Effector CD4-positive, alpha-beta T cell (primary cell): Measurements from ENCODE around the gene ANKRD6.
"Not testable (repeated sequence)": the region's sequence is repeated elsewhere in the genome, so short reads cannot be mapped to it uniquely, and the experiment has no call there.

ENCODE experiments used
- DNase-seq: peaks from one replicate; pipeline ENCODE4 v3.0.0-alpha.2; 2020

Gene ANKRD6

DNA sequence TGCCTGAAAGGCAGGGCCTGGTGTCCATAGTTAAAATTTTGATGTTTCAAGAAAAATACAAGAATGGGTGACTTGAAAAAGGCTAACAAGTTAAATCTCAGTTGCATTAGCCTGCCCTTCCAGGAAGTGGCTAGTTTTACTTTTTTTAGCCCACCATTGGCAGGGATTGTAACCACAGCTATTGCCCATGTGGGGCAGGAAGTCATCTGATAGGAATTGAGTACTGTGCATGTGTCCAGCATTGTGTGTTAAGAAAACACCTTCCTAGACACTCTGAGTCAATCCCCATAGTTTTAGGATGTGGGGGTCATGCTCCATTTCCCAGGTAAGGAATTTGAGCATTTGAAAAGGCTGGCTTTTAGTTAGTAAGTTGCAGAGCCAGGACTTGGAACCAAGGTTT is 178.7 kb downstream of the ANKRD6 start:
- no peak for DNase-seq

DNA sequence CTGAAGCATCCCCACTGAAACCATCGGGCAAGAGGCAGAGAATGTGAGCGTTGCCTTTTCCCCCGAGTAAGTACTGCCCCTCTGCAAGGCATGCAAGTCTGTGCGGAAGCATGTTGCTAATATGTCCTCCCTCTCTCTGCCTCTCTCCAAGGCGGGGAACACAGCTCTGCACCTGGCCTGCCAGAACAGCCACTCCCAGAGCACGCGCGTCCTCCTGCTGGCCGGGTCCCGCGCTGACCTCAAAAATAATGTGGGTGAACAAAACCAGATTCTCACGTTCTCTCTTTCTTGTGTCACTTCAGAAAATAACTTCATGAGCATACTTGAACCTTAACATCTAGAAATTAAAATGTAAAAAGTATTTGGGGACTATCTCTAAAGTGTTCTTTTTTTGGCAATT is 179.2 kb downstream of the ANKRD6 start:
- DNase-seq: no peak

DNA sequence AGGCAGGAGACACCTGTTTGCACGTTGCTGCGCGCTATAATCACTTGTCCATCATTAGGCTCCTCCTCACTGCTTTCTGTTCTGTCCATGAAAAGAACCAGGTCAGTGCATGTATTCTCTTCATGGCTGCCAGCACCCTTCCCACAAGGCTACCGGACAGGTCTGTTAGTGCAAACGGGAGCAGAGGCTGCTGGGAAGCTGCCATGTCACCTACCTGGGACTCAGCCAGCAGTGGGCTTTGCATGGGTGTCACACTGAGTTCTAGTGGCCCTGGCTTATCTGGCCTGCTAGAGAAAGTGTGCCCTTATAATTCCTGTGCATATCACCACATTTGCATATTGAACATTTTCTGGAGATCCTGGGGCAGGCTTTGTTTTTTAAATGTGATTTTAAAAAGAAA is 180.8 kb downstream of the ANKRD6 start:
- DNase-seq: no peak

DNA sequence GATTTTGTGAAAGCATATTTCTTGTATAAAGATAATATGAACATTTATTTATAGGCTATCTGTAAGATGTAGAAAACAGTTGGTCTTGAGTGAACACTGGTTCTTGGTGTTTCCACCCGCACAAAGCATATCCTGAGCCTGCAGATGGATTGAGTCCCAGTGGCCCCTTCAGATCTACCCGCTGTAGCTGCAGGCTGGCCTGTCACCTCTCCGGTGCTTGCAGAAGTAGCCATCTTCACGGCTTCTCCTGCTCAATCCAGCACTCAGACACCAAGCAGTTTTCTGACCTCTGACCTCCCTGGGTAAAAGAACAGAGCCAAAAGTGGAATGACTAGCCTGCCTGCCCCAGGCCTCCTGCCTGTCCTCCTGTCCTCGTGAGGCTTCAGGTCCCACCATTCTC is 182.9 kb downstream of the ANKRD6 start:
- no peak for DNase-seq

DNA sequence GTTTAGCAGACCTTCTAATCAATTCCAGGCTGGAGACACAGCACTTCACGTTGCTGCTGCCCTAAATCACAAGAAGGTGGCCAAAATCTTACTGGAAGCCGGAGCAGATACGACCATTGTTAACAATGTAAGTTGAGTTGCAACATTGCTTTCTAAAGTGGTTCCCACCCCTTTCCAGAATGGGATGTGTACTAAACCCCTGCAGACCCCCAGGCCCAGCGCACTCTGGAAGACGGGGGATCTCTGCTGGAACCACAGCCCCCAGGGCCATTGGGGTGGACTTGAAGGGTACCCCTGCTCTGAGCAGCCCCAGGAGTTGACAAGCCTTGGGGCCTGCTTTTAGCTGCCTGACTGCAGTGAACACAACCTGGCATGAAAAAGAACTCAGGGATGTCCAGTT is 183.6 kb downstream of the ANKRD6 start:
- DNase-seq: no peak

DNA sequence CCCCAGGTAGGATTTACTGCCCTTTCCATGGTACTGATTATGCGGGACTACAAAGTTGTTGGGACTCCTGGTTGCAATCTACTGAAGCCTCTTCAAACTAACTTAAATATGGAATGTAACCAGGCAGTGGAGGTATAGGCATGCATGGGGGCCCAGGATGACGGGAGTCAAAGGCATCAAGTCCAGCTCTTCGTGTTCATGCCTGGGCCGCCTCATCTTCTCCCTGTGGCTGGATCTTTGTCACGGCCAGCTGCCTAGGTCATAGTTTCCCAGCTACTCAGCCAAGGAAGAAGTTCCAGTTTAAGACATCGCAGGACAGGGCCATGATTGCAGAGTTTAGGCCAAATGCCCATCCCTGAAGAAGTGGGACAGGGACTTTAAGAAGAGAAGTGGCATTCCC is 185.1 kb downstream of the ANKRD6 start:
- DNase-seq: no peak

DNA sequence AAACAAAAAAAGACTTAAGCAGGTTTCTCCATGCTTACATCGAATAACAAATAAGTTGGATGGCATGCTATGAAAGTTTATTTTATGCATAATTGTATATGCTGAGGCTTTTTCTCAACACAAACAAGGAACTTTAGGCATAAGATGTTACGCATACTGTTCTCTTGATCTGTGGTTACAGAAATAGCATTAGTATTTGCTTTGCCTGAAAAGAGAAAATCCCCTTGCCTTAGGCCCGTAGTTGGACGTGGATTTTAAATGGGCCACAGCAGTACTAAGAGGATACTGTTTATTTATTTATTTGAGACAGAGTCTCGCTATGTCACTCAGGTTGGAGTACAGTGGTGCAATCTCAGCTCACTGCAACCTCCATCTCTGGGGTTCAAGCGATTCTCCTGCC is 186.6 kb downstream of the ANKRD6 start:
- DNase-seq: no peak

DNA sequence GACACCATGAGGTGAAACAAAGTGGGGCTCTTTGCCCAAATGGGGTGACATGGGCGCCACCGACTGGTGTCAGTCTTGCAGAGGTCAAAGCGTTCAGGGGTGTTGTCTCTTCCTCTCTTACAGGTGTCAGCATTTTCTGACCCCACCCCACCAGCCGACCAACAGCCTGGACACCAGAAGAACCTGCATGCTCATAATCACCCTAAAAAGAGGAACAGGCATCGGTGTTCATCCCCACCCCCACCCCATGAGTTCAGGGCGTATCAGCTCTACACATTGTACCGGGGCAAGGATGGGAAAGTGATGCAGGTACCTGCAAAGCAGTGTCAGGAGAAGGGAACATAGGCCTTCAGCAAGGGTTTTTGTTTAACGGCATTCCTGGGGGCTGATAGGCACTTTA is 190.8 kb downstream of the ANKRD6 start:
- DNase-seq: no peak

DNA sequence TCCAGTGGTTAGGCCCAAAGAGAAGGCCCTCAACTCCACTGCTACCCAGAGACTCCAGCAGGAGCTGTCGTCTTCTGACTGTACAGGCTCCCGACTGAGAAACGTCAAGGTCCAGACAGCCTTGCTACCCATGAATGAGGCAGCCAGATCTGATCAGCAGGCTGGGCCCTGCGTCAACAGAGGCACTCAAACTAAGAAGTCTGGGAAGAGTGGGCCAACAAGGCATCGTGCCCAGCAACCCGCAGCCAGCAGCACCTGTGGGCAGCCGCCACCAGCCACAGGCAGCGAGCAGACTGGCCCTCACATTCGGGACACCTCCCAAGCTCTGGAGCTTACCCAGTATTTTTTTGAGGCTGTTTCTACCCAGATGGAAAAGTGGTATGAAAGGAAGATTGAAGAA is 197.5 kb downstream of the ANKRD6 start:
- DNase-seq: no peak

DNA sequence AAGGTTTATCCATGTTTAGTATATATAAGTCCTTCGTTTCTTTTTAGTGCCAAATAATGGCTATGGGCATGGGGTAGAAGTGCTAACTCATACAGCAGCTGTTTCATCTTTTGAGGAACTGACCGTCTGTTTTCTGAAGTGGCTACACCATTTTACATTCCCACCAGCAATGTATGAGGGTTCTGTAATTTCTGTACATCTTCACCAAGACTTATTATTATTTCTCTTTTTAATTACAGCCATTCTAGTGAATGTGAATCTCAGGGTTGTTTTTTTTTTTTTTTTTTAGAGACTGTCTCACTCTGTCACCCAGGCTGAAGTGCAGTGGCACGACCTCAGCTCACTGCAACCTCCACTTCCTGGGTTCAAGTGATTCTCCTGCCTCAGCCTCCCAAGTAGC is 203.5 kb downstream of the ANKRD6 start:
- not testable (repeated sequence) for DNase-seq

DNA sequence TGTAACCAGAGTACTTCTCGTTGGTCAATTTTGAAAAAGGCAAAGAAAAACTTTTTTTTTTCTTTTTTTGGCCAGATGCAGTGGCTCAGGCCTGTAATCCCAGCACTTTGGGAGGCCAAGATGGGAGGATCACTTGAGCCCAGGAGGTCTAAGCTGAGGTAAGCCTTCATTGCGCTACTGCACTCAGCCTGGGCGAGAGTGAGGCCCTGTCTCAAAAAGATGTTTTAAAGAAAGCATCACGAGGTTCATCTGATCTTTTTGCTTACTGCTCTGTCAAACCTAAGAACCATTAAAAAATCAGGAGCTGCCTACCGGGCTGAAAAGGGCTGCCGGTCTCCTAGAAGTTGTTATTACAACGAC is 205.0 kb downstream of the ANKRD6 start:
- no peak for DNase-seq

DNA sequence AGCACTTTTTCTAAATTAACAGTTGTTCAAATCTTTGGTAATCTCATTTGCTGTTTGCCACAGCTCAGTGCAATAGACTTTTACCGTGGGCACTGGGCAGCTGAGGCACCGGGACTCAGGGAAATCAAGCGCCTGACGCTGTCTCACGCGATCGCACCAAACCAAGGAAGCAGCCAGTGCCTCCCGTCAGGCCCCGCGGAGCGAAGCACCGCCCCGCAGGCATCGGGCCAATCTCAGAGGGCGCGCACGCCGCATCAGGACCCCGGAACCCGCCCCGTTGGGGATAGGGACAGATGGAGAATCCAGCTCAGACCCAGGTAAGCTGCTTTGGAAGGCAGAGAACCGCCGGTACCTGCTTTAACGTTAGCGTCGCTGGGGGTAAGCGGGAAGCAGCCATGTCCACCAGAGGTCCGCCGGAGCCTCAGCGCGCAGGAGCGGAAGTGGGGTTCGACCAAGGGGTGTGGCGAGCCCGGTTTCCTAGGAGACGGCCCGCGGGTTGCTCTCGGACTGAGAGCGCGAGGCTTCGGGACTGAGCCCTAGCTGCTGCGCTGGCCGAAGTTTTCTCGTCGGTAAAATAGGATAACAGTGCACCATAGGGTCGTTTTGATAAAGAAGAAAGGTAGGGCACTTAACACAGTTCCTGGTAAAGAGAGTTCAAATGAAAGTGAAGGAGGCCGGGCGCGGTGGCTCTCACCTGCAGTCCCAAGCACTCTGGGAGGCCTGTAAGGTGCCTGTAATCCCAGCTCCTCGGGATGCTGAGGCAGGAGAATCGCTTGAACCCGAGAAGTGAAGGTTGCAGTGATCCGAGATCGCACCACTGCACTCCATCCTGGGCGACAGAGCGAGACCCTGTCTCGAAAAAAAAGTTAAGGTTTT is 205.6 kb downstream of the ANKRD6 start, which contains the start of gene LYRM2:
LYRM2 (minus strand) TSS at position 428 of the 876 bp plus-strand sequence; CDS start at position 397, 31 bp downstream.
- DNase-seq: peak; percentile 85

DNA sequence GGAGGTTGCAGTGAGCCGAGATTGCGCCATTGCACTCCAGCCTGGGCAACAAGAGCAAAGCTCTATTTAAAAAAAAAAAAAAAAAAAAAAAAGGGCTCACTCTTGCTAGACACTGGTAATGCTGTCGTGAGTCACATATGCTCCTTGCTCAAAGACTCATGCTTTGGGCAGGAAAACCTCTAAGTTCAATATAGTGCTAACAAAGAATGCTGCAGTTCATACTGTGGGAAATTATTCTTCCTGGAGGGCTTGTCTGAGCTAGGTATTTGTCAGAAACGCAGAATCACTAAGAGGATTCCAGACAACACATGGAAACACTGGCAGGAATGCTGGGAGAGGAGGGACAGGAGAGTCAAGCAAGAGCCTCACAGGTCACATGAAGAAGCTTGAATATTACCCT is 207.9 kb downstream of the ANKRD6 start:
- DNase-seq: no peak

DNA sequence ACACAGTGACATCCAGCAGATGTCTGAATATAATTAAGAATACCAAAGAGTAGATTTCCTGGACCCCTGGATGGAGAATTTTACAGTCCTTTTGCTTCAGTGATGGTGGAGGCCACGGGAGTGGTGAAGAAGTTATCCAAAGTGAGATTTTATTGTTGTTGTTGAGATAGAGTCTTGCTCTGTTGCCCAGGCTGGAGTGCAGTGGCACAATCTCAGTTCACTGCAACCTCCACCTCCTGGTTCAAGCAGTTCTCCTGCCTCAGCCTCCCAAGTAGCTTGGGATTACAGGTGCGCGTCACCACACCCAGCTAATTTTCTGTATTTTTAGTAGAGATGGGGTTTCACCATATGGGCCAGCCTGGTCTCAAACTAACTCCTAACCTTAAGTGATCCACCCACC is 208.6 kb downstream of the ANKRD6 start:
- DNase-seq: not testable (repeated sequence)

DNA sequence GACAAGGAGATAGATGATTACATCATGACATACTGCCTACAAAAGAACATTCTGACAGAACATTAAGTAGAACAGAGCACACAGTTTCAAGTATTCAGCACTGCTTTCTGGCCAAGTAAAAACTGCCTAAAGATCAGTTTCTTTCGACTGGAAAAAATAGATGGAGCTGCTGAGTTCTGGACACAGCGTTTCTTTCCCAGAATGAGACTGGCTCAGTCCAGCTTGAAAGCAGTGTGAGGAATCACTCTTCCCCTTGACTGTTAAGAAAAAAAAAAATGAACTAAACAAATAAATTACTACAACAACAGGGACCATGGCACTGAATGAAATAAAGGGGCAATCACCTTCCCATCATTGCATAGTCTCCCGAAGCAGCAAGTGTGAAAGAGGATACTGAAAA is 210.0 kb downstream of the ANKRD6 start:
- DNase-seq: no peak

DNA sequence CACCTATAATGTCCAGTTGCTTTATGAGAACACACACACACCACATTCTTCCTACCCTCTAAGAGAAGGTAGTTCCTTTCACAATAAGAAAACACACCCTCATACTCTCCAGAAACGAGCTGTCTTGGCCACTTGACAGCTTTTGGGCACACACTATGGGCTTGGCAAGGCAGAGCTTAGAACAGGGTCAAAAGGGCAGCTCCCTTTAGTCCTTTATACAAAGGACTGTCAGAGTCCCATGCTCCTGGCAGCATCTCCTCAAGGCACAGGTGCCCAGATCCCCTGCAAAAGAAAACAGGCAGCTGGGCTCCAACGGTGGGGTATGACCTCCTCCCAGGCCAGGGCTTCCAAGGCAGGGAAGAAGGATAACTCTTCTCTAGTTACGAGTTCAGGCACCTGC is 210.5 kb downstream of the ANKRD6 start:
- DNase-seq: no peak

DNA sequence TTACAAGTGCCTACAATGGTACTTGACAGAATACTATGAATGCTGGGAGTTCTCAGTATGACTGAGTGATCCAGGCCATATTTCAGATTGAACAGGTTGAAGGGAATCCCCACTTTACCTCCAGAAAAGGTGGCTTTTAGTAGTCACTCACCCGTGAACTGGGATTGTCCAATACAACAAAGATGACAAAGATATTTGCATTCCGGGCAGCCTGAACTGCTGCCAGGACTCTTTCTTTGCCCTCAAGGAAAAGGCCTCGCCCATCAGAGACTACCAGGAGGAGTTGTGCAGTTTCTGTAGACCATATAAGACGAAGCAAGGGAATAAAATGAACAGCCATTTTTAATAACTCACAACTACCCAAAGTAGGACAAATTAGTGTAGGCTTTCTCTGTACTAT is 211.9 kb downstream of the ANKRD6 start:
- DNase-seq: no peak

DNA sequence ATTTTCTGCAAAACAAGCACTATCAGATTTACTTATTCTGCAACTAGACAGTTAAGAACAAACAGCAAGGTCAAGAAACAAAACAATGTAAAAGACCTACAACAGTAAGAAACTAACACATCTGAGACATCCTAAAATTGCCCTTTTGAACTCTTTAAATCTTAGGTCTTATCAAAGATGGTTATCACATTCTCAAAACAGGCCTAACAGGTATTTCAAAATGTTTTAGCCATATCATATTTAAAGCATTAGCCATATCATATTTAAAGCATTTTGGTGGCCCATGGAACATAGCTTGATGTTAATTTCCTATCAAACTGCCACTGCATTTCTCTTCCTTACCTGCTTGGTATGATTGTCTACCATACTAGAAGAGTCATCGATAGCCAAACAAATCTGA is 216.7 kb downstream of the ANKRD6 start:
- no peak for DNase-seq

DNA sequence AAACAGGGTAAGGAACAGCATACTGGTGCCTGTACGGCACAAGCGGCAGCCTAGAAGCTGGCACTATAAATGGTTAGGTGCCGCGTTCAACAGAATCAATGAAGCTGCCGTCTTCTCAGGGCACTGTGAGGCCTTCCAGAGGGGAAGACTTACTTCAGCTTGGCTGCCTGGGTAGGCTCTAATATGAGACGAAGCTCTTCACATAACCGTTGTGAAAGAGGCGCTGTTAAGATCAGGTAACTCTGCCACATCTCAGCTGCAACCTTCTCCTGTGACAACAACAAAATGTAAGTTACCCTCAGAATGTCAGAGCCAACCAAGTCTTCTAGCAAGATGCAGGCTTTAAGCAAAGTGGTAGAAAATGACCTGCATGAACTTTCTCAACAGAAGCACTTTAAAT is 217.6 kb downstream of the ANKRD6 start:
- DNase-seq: no peak

DNA sequence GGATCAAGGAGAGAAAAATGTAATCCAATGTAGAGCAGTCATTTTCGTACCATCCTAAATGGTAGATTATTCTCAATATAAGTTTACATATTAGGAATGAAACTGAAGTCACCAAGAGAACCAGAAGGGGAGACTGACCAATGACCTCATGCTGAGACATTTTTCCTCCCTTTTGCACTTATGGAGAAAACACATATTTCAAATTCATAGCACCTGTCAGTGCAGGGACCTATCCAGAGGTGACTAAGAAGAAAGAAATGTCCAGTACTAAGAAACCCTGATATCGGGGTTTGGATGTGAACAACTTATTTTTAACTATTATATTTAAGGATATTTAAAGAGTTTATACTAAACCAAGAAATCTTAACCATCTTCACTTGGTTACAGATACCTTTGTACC is 222.2 kb downstream of the ANKRD6 start:
- DNase-seq: no peak

DNA sequence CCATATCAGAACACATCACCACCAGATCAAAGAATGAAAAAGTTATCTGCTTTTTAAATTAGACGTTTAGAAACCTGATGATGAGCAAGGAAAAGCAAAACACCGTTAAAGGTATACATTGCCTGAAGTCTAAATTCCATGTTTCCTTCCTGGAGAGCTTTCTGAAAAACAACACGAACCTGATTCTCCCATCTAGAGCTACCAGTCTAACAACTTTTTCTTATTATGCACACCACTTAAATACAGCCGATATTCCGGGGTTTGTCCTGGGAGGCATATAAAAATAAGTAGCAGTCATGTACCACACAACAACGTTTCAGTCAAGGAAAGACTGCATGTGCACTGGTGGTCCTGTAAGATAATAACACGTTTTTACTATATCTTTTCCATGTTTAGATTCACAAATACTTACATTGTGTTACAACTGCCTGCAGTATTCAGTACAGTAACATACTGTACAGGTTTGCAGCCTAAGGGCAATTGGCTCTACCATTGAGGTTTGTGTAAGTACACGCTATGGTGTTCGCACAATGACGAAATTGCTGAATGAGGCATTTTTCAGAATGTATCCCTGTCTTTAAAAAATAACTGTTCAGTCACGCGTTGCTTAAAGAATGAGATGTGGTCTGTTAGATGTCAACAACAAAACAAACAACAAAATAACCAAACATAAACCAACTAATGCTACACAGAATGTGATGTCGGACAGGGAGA is 224.7 kb downstream of the ANKRD6 start:
- DNase-seq: no peak

DNA sequence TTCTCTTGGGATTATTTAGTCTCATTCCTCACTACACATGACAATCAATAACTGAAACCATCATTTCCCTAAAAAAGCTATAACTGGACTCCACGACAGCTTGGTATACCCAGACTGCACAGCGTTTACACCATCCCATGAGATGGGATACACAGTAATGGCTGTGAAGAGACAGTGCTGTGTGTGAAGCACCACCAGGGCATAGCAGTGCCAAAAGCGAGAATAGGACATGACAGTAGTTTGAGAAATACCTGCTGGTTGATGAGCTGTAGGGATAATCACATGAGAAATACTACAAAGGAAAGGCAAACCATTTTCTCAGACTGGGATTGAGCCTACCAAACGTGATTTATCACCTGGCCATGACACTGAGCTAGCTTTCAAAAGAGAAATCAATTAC is 228.0 kb downstream of the ANKRD6 start:
- no peak for DNase-seq

DNA sequence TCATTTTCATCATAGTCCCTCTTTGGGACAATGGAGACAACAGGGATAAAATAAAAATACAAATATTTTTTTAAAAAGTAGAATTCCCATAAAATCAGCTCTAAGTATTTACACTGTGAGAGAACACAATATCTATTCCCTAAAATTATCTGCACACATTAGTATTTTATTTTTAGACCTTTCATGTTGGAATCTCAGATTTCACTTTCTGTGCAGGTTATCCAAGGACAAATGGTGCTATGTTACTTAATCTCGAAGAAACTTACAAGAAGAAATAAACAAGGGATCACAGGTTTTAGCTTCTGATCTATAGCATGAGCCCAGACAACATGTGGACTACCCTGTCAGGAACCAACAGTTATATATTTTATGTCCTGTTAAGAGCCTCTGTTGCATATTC is 228.6 kb downstream of the ANKRD6 start:
- DNase-seq: no peak

DNA sequence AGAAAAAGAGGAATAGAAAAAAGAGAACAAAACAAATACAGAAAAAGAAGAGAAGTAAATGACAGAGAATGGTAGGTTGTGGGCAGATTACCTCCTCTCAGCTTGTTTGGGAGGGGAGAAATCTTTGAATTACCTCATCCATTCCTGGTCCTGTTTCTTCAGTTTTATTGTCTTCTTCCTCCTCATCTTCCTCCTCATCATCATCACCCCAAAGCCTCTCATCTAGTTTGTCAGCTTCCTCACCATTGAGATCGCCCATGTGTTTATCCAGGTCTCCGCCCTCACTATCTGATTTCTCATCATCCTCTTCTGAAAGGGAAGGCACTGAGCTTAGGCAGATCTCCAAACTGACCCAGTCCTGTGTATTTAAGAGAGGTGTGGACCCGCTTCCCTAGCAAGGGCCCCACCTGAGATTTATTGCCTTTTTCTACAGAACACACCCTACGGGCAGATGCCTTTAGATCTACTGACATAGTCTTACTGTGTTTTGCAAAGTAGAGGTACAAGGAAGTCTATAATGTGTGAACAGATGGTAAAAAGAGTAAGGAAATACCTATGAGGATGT is 229.8 kb downstream of the ANKRD6 start:
- no peak for DNase-seq
